ENCODE results near the gene PRAMEF7.
"Not testable (repeated sequence)": the region's sequence is repeated elsewhere in the genome, so short reads cannot be mapped to it uniquely, and the experiment has no call there.

GRCh38 chr1:12924368-12924767 lies 8.0 kb downstream of the PRAMEF7 start:
- TF ChIP-seq CREB5 (CRISPR knock-in tag; IDR thresholded peaks at IDR 0.05; ENCODE audit: low read depth); ZC3H10 (CRISPR knock-in tag; IDR thresholded peaks at IDR 0.05); ZNF565 (CRISPR knock-in tag; conservative IDR thresholded peaks at IDR 0.05; ENCODE audit: low read depth); TSHZ2 (CRISPR knock-in tag; IDR thresholded peaks at IDR 0.05); TOX (CRISPR knock-in tag; IDR thresholded peaks at IDR 0.05; ENCODE audit: borderline replicate concordance); CSRNP3 (CRISPR knock-in tag; IDR thresholded peaks at IDR 0.05); PATZ1 (CRISPR knock-in tag; IDR thresholded peaks at IDR 0.05; ENCODE audit: borderline replicate concordance); RARB (CRISPR knock-in tag; IDR thresholded peaks at IDR 0.05); ZFP30 (CRISPR knock-in tag; IDR thresholded peaks at IDR 0.05); ISL1 (CRISPR knock-in tag; IDR thresholded peaks at IDR 0.05); TCF4 (CRISPR knock-in tag; IDR thresholded peaks at IDR 0.05; ENCODE audit: borderline replicate concordance); ZFP3 (CRISPR knock-in tag; IDR thresholded peaks at IDR 0.05); ARNTL (CRISPR knock-in tag; IDR thresholded peaks at IDR 0.05; ENCODE audit: borderline replicate concordance, low read depth): not testable (repeated sequence)
